Gastrocnemius medialis (tissue), 4 donors: ENCODE results near the gene SLC34A3.

Source experiments
- POLR2A ChIP-seq, 2 donors: fragments of 450-650 bp; IDR thresholded peaks; one replicate each; pipeline ENCODE4 v1.6.1; 2017; ENCODE audit warnings: antibody characterized with exemption in 2 of 2, mild to moderate bottlenecking in 2 of 2, moderate library complexity in 2 of 2
- TF ChIP-seq, protein P1 (sequence below), 5 experiments: fragments of 450-650 bp in 3 of 5; fragments of 200-600 bp in 2 of 5; sonication (generic) in 2 of 5; IDR thresholded peaks in 4 of 5; conservative IDR thresholded peaks in 1 of 5; 1 replicate in 4 of 5; 2 replicates in 1 of 5; pipeline ENCODE4 v1.5.1; 2016 to 2019; ENCODE audit warnings: antibody characterized with exemption in 5 of 5, mild to moderate bottlenecking in 3 of 5, moderate library complexity in 3 of 5

- TF ChIP-seq, protein P1, sequence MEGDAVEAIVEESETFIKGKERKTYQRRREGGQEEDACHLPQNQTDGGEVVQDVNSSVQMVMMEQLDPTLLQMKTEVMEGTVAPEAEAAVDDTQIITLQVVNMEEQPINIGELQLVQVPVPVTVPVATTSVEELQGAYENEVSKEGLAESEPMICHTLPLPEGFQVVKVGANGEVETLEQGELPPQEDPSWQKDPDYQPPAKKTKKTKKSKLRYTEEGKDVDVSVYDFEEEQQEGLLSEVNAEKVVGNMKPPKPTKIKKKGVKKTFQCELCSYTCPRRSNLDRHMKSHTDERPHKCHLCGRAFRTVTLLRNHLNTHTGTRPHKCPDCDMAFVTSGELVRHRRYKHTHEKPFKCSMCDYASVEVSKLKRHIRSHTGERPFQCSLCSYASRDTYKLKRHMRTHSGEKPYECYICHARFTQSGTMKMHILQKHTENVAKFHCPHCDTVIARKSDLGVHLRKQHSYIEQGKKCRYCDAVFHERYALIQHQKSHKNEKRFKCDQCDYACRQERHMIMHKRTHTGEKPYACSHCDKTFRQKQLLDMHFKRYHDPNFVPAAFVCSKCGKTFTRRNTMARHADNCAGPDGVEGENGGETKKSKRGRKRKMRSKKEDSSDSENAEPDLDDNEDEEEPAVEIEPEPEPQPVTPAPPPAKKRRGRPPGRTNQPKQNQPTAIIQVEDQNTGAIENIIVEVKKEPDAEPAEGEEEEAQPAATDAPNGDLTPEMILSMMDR (IDR thresholded peaks at IDR 0.05 in 4 of 5, conservative IDR thresholded peaks at IDR 0.05 in 1 of 5): peak; percentile 77 to 92 (median 85)
- TF ChIP-seq POLR2A (IDR thresholded peaks at IDR 0.05): no peak
These were observed 3.4 kb upstream of the SLC34A3 start, which contains the start of gene RNF224 for GRCh38 chr9:137227054-137227852.
